Hepatocyte (in vitro differentiated cells): Measurements from ENCODE around the gene ARSB. TPM values are rescaled to one million over a fixed set of nuclear protein-coding genes. Genes with fewer than 3 reads are reported as not detected.
A peak's percentile ranks its signal among the peaks of the same experiment; 100 is the strongest.

Source experiments
- DNase-seq: peaks from one replicate; pipeline ENCODE4 v3.0.0-alpha.2; 2016; ENCODE audit warnings: low spot score
- H2AFZ ChIP-seq: fragments of 200-600 bp; sonication (generic); 2 replicates; pipeline ENCODE4 v1.6.0; 2016; ENCODE audit warnings: antibody characterized with exemption, mild to moderate bottlenecking
- H3K27ac ChIP-seq: fragments of 200-600 bp; sonication (generic); 2 replicates; pipeline ENCODE4 v1.5.1; 2016; ENCODE audit warnings: mild to moderate bottlenecking
- H3K27me3 ChIP-seq: fragments of 200-600 bp; sonication (generic); 2 replicates; pipeline ENCODE4 v1.6.1; 2016
- H3K36me3 ChIP-seq: fragments of 200-600 bp; sonication (generic); replicated peaks from 2 replicates; pipeline ENCODE4 v1.5.1; 2016; ENCODE audit warnings: low read depth; ENCODE audit not compliant: insufficient read depth
- H3K4me1 ChIP-seq: fragments of 200-600 bp; sonication (generic); 2 replicates; pipeline ENCODE4 v1.5.1; 2016; ENCODE audit warnings: mild to moderate bottlenecking, moderate library complexity; ENCODE audit not compliant: insufficient read depth
- H3K4me2 ChIP-seq: fragments of 200-600 bp; sonication (generic); 2 replicates; pipeline ENCODE4 v1.6.0; 2016
- H3K4me3 ChIP-seq: fragments of 200-600 bp; sonication (generic); 2 replicates; pipeline ENCODE4 v1.5.1; 2016; ENCODE audit warnings: mild to moderate bottlenecking
- H3K79me2 ChIP-seq: fragments of 200-600 bp; sonication (generic); 2 replicates; pipeline ENCODE4 v1.6.0; 2017; ENCODE audit warnings: mild to moderate bottlenecking
- H3K9me2 ChIP-seq: fragments of 200-600 bp; sonication (generic); replicated peaks from 2 replicates; pipeline ENCODE4 v1.6.0; 2017; ENCODE audit warnings: mild to moderate bottlenecking; ENCODE audit not compliant: insufficient read depth
- H3K9me3 ChIP-seq: fragments of 200-600 bp; sonication (generic); 2 replicates; pipeline ENCODE4 v1.5.1; 2016; ENCODE audit warnings: low read depth, mild to moderate bottlenecking
- H4K20me1 ChIP-seq: fragments of 200-600 bp; sonication (generic); 2 replicates; pipeline ENCODE4 v1.6.0; 2016; ENCODE audit warnings: mild to moderate bottlenecking; ENCODE audit not compliant: insufficient read depth, poor library complexity, severe bottlenecking
- EZH2 ChIP-seq: fragments of 200-600 bp; sonication (generic); IDR thresholded peaks from 2 replicates; pipeline ENCODE4 v1.6.1; 2016; ENCODE audit warnings: antibody characterized with exemption, mild to moderate bottlenecking, borderline replicate concordance
- EZH2phosphoT487 ChIP-seq: fragments of 200-600 bp; sonication (generic); IDR thresholded peaks from one replicate; pipeline ENCODE4 v1.6.1; 2018; ENCODE audit warnings: antibody characterized with exemption, mild to moderate bottlenecking, low read depth, moderate library complexity; ENCODE audit not compliant: unreplicated experiment, severe bottlenecking
- WGBS: methylation state at CpG from one replicate; pipeline ENCODE4 v1.1.6; 2016; ENCODE audit warnings: low lambda C conversion rate; ENCODE audit errors: missing lambda C conversion rate; 5-methylcytosine and 5-hydroxymethylcytosine counted together
- polyA plus RNA-seq: library from polyadenylated mRNA; unstranded; fragments of >200 nt; fragmentation: Nextera tagmentation; extraction: Ambion mirVana; gene quantifications from 2 replicates; pipeline ENCODE4 v1.2.1, GENCODE V29; 2016
- total RNA-seq: library from RNA; depleted of rRNA; stranded (reverse); fragments of >200 nt; gene quantifications from 2 replicates; pipeline ENCODE4 v1.2.3, GENCODE V29; 2014
- TF ChIP-seq, protein P1 (sequence below): fragments of 200-600 bp; sonication (generic); IDR thresholded peaks from 2 replicates; pipeline ENCODE4 v1.5.1; 2016; ENCODE audit warnings: antibody characterized with exemption, mild to moderate bottlenecking; ENCODE audit not compliant: poor library complexity

ARSB gene
- total and polyA plus RNA-seq, 2 experiments from 2014 or later, result 13.5 to 19.8 TPM

DNA sequence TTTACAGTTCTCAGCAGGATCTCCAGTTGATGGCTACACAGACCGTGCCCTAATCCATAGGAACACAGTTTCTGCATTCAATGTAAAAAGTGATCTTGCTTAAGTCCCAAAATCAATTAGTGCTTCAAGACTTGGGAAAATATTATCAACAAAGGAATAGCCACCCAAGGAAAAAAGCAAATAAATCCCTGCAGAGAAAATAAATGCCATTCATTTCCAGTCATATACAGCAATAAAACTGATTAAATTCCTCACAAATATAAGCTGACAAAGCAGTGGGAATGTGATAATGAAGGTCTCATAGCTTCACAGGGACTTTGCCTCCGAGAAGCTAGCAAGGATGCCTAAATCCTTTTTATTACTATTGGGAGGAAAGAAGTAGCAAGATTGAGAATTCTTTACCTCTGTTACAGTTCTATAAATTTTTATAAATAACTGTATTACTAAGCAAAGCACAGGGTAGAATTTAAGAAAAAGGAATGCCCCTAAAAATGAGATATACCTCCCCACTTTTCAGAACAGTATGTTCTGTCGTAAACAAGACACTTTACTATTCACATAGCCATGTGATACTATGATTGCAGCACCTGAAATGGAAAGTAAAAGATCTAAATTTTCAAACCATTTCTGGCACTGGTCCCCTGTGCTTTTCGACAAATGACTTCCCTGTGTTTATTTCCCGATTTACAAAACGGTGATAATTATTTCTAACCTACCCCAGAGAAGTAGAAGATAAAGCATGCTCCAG is 59.8 kb downstream of the ARSB start:
- Histone ChIP-seq H3K27me3 (no peaks in the 10 kb centered on the region), H3K4me2 (no peak overlapping the region), H3K4me1 (peaks cover 4% of the 10 kb centered on the region), H3K27ac (peak overlapping the region; percentile 28), H3K9me2 (no peaks in the 10 kb centered on the region), H3K9me3 (no peaks in the 10 kb centered on the region), H4K20me1 (no peaks in the 10 kb centered on the region), H3K36me3 (no peaks in the 10 kb centered on the region), H3K4me3 (no peak overlapping the region), H2AFZ (no peak overlapping the region), H3K79me2 (no peaks in the 10 kb centered on the region)
- WGBS, result 59% methylated on average over 6 of the region's 6 CpGs
- DNase-seq, result no peak
- TF ChIP-seq EZH2, result no peak
- TF ChIP-seq, protein P1, sequence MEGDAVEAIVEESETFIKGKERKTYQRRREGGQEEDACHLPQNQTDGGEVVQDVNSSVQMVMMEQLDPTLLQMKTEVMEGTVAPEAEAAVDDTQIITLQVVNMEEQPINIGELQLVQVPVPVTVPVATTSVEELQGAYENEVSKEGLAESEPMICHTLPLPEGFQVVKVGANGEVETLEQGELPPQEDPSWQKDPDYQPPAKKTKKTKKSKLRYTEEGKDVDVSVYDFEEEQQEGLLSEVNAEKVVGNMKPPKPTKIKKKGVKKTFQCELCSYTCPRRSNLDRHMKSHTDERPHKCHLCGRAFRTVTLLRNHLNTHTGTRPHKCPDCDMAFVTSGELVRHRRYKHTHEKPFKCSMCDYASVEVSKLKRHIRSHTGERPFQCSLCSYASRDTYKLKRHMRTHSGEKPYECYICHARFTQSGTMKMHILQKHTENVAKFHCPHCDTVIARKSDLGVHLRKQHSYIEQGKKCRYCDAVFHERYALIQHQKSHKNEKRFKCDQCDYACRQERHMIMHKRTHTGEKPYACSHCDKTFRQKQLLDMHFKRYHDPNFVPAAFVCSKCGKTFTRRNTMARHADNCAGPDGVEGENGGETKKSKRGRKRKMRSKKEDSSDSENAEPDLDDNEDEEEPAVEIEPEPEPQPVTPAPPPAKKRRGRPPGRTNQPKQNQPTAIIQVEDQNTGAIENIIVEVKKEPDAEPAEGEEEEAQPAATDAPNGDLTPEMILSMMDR, result no peak
- no peak for TF ChIP-seq EZH2phosphoT487

DNA sequence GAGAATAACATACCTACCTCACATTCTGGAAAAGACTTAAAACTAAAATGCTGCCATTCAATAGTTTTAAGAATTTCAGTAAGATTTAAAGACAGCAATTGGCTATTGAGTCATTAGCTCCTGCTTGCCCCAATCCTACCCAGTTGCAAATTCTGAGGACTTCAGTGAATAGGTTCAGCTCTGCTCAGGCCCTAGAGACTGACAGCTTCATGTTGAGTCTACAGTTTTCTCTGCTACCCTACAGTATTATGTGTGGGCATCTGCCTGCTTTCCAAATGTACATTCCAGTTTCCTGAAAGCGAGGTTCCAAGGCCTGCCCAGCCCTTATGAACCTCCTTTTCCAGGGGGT is 61.5 kb downstream of the ARSB start:
- Histone ChIP-seq H3K27me3 (no peaks in the 10 kb centered on the region), H4K20me1 (no peaks in the 10 kb centered on the region)
- DNase-seq, result no peak

DNA sequence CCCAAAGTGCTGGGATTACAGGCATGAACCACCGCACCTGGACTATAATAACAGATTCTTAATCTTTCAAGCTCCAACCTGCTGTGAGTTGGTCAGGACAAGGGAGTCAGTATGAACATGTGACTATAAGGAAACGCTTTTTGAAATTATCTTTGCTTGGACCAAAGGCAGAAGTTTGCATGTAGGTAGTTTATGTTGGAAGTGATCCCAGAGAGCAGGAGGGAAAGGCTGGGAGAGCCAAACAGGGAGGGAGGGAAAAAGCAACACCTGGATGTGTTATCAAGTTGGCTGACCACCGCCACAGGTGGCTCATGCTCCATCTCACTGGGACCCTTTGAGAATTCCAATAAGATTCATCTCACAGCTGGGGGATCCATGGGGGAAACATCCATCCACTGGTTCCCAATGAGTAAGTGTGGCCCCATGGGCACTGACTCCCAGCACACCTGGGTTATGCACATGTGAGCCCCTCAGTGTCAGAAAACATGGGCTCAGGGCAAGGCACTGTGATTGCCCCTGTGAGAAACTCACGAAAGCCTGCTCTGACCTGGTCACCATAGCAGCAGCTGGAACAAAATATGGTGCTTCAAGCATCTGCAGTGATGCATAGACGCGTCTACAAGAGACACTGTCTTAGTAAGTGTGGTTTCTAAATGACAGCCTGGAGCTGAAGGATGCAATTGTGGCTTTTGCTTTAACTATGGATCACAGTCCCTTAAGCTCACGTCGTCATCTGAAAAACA is 62.1 kb downstream of the ARSB start:
- WGBS, result 97% methylated on average over 8 of the region's 8 CpGs
- no peaks in the 10 kb centered on the region for H3K9me2 ChIP-seq
- no peaks in the 10 kb centered on the region for H3K27me3 ChIP-seq
- H3K9me3 ChIP-seq, result no peaks in the 10 kb centered on the region
- H3K79me2 ChIP-seq, result no peaks in the 10 kb centered on the region
- H2AFZ ChIP-seq, result no peak overlapping the region
- no peak overlapping the region for H3K4me3 ChIP-seq
- H3K4me2 ChIP-seq, result no peak overlapping the region
- TF ChIP-seq, protein P1, result no peak
- TF ChIP-seq EZH2 (no peak), EZH2phosphoT487 (no peak)
- H4K20me1 ChIP-seq, result no peaks in the 10 kb centered on the region
- H3K36me3 ChIP-seq, result no peaks in the 10 kb centered on the region
- no peak for DNase-seq
- no peak overlapping the region for H3K27ac ChIP-seq
- peaks cover 4% of the 10 kb centered on the region for H3K4me1 ChIP-seq

More for the DNA sequence above, 61.5 kb downstream of the ARSB start:
- Histone ChIP-seq H3K27ac (no peak overlapping the region), H3K9me2 (no peaks in the 10 kb centered on the region), H2AFZ (no peak overlapping the region), H3K4me3 (no peak overlapping the region), H3K4me1 (peaks cover 4% of the 10 kb centered on the region), H3K9me3 (no peaks in the 10 kb centered on the region), H3K4me2 (no peak overlapping the region), H3K79me2 (no peaks in the 10 kb centered on the region), H3K36me3 (no peaks in the 10 kb centered on the region)
- TF ChIP-seq EZH2 (no peak), EZH2phosphoT487 (no peak)
- TF ChIP-seq, protein P1, result no peak
- WGBS, result 96% methylated on average over 1 of the region's 1 CpG
